GM12891 (cell line): Measurements from ENCODE around the gene COL20A1.
"Not testable (repeated sequence)": the region's sequence is repeated elsewhere in the genome, so short reads cannot be mapped to it uniquely, and the experiment has no call there.

Source experiments
- DNase-seq: peaks from one replicate; pipeline ENCODE4 v3.0.0; 2011; ENCODE audit warnings: low spot score; ENCODE audit not compliant: insufficient read length
- FAIRE-seq: peaks from 2 replicates; lab custom pipeline; 2011; peaks lifted over from hg19 to GRCh38; lab: Jason Lieb, UNC
- PAX5 ChIP-seq: IDR thresholded peaks from 2 replicates; pipeline ENCODE4 v1.6.1; 2011; ENCODE audit warnings: low read length, moderate library complexity, mild to moderate bottlenecking; ENCODE audit not compliant: insufficient read depth, severe bottlenecking
- POLR2A ChIP-seq: IDR thresholded peaks from 2 replicates; pipeline ENCODE4 v1.6.1; 2011; ENCODE audit warnings: low read depth, low read length, control low read depth
- POLR2AphosphoS5 ChIP-seq: IDR thresholded peaks from 2 replicates; pipeline ENCODE4 v1.6.1; 2011; ENCODE audit warnings: low read depth, low read length, control low read depth
- POU2F2 ChIP-seq: IDR thresholded peaks from 2 replicates; pipeline ENCODE4 v1.6.1; 2011; ENCODE audit warnings: low read depth, mild to moderate bottlenecking, control low read depth, low read length, moderate library complexity
- SPI1 ChIP-seq: IDR thresholded peaks from 2 replicates; pipeline ENCODE4 v1.6.1; 2011; ENCODE audit warnings: low read depth, low read length, control low read depth
- TAF1 ChIP-seq: IDR thresholded peaks from 2 replicates; pipeline ENCODE4 v1.6.1; 2011; ENCODE audit warnings: low read depth, low read length, control low read depth

Gene COL20A1

GRCh38 chr20:63331741-63332400 is 38.9 kb downstream of the COL20A1 start:
- FAIRE-seq (no peak), DNase-seq (no peak)
- no peak for TF ChIP-seq TAF1
- no peak for TF ChIP-seq POLR2A
- no peak for TF ChIP-seq PAX5
- no peak for TF ChIP-seq SPI1
- TF ChIP-seq POU2F2: no peak
- no peak for TF ChIP-seq POLR2AphosphoS5

GRCh38 chr20:63332488-63333240 is 39.7 kb downstream of the COL20A1 start:
- TF ChIP-seq TAF1 (no peak), PAX5 (no peak), POU2F2 (no peak)
- FAIRE-seq (no peak), DNase-seq (no peak)

GRCh38 chr20:63333241-63333836 is 40.4 kb downstream of the COL20A1 start:
- FAIRE-seq (no peak), DNase-seq (no peak)
- TF ChIP-seq PAX5 (no peak), POLR2AphosphoS5 (no peak), POU2F2 (no peak), POLR2A (no peak), TAF1 (no peak), SPI1 (no peak)

GRCh38 chr20:63334356-63334755 is 41.4 kb downstream of the COL20A1 start:
- TF ChIP-seq POU2F2 (no peak), POLR2A (no peak)
- no peak for DNase-seq
- FAIRE-seq: no peak

DNA sequence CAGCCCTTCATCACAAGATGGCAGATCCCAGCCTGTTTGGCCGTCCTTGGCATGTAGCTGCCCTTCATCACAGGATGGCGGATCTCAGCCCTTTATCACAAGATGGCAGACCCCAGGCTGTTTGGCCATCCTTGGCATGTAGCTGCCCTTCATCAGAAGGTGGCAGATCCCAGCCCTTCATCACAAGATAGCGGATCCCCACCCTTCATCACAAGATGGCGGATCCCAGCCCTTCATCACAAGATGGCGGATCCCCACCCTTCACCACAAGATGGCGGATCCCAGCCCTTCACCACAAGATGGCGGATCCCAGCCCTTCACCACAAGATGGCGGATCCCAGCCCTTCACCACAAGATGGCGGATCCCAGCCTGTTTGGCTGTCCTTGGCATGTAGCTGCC is 42.1 kb downstream of the COL20A1 start:
- not testable (repeated sequence) for FAIRE-seq, DNase-seq

GRCh38 chr20:63335711-63336110 is 42.7 kb downstream of the COL20A1 start:
- TF ChIP-seq TAF1 (no peak), POU2F2 (no peak), SPI1 (no peak), POLR2A (no peak), POLR2AphosphoS5 (no peak), PAX5 (no peak)
- no peak for DNase-seq
- no peak for FAIRE-seq

DNA sequence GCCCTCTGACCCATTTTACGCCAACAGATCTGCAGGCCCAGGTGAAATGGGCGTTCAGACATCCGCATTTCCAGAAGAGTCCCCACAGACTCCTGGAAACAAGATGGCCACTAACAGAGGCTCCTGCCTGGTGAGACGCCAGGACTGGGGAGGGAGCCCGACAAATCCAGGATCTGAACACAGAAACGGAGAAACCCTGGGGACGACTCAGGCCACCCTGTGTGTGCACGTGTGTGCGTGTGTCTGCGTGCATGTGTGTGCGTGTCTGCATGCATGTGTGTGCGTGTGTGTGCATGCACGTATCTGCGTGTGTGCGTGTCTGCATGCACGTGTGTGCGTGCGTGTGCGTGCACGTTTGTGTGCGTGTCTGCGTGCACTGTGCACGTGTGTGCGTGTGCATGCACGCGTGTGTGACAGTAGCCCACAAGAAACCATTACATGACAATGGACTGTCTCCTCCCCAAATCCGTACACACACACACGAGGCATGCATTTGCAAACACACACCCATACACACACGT is 43.3 kb downstream of the COL20A1 start:
- no peak for DNase-seq
- no peak for FAIRE-seq
- no peak for TF ChIP-seq POLR2AphosphoS5
- no peak for TF ChIP-seq POU2F2
- TF ChIP-seq PAX5: no peak
- TF ChIP-seq SPI1: no peak
- TF ChIP-seq TAF1: no peak
- no peak for TF ChIP-seq POLR2A

DNA sequence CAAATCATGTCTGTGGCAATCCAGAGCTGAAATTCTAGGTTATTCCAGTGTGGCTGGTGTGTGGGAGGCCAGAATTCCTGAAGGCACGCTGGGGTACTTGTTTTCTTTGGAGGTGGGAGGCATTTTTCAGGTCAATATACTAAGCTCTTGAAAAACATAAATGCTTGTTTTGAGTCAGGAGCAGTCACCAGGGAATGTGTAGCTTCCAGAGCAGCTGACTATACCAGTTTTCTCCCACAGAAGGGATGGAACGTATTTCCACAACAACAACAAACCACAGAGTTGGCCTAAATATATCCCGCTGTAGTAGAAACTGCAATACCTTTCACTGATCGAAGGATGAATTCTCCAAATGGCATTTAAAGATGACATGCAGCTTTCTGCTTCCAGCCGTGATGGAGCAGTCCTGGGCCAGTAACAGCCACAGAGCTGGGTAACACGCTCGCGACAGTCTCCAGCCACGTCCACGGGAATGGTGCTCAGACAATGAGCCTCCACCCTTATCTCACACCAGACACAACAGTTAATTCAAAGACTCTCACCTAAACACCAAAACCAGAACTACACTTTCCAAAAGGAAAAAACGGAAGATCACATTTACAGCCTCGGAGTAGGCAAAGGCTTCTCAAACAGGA is 44.9 kb downstream of the COL20A1 start:
- DNase-seq (no peak), FAIRE-seq (no peak)
- TF ChIP-seq POLR2A: no peak
- no peak for TF ChIP-seq POLR2AphosphoS5
- no peak for TF ChIP-seq TAF1
- no peak for TF ChIP-seq POU2F2
- TF ChIP-seq SPI1: no peak
- no peak for TF ChIP-seq PAX5

- DNase-seq: not testable (repeated sequence)
- FAIRE-seq: peak; percentile 60
These were observed 46.4 kb downstream of the COL20A1 start for GRCh38 chr20:63339154-63340094.

GRCh38 chr20:63340158-63340688 is 47.2 kb downstream of the COL20A1 start:
- DNase-seq: not testable (repeated sequence)
- FAIRE-seq: peak; percentile 43
